HG02852 (cell line): ENCODE measurements around the gene CS.
"Not testable (repeated sequence)": the region's sequence is repeated elsewhere in the genome, so short reads cannot be mapped to it uniquely, and the experiment has no call there.

Source experiments
- ATAC-seq: cut with Tn5 transposase; IDR thresholded peaks from one replicate; pipeline ENCODE4 v1.9.1; 2021; ENCODE audit warnings: mild to moderate bottlenecking, moderate library complexity; ENCODE audit not compliant: unreplicated experiment

The CS gene

DNA sequence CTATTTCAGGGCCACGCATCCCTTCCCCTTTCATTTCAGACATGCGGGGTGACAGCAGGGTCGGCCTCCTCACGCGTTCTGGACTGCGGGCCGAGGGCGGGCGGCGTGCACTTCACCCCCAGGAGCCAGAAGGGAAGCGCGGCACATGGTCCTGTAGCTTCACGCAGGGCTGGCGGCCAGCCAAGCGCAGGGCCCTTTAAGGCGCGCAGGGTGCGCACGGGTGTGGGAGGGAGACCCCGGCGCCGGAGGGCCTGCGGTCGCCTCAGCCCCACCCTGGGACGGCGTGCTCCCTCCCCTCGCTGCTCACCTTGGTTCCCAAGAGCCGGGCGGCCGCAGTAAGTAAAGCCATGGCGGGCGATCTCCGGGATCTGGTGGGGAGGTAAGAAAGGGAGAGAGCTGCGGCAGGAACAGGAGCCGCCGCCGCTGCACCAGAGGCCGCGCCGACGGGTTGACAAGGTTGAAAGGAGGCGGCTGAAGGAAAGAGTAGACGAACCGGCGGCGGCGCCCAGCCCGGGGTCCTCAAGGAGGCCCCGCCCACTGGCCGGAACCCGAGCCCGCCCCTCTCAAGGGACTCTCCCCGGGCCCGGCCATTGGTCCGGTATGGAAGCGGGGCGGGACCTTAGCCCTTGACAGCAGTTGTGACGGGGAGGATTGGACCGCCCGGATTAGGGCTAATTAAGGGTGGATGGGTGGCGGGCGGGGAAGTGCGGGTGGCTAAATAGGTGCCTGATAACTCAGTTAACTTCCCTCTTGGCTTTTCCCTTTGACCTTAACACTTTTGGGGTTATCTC, at the start of gene CS:
TSS of gene CS (minus strand) at position 478 of the 791 bp plus-strand sequence. CDS start at position 349, 129 bp downstream.
- peak; percentile 94 for ATAC-seq

GRCh38 chr12:56348776-56349175, 48.6 kb upstream of the CS start:
- ATAC-seq, result no peak

DNA sequence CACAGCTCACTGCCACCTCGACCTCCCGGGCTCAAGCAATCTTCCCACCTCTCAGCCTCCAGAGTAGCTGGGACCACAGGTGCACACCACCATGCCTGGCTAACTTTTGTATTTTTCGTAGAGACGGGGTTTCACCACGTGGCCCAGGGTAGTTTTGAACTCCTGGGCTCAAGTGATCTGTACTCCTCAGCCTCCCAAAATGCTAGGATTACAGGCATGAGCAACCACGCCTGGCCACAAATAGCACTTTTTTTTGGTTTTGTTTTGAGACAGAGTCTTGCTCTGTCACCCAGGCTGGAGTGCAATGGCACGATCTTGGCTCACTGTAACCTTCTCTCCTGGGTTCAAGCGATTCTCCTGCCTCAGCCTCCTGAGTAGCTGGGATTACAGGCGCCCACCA, 47.1 kb upstream of the CS start:
- ATAC-seq, result not testable (repeated sequence)

DNA sequence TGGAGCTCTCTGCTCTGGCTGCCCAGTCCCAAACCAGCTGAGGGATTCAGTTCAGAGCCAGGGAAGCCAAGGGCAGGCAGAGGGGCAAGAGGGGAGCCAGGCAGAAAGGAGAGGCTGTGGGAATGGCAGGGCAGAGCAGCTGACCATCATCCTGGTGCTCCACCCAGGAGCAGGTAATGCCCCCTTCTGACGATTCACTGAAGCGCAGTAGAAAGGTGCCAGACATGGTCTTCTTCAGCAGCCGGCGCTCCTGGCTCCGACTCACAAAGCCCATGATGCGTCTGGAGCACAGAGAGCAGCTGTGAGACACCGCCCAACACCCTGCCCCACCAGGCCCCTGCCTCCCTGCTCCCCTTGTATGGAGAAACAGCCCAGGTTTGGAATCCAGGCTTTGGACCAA, 46.5 kb upstream of the CS start:
- ATAC-seq, result no peak

DNA sequence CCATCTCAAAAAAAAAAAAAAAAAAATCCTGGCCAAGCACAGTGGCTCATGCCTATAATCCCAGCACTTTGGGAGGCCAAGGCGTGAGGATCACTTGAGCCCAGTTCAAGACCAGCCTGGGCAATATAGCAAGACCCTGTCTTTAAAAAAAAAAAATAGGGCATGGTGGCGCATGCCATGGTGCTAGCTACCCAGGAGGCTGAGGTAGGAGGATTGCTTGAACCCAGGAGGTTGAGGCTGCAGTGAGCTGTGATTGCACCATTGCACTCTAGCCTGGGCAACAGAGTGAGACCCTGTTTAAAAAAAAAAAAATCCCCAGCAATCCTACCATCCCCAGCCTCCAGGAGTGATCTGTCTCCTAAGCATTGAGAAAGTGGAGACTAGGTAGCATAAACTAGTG, 42.2 kb upstream of the CS start:
- not testable (repeated sequence) for ATAC-seq

GRCh38 chr12:56341616-56342015, 41.5 kb upstream of the CS start:
- ATAC-seq, result no peak

GRCh38 chr12:56339158-56339422, 39.0 kb upstream of the CS start:
- no peak for ATAC-seq

DNA sequence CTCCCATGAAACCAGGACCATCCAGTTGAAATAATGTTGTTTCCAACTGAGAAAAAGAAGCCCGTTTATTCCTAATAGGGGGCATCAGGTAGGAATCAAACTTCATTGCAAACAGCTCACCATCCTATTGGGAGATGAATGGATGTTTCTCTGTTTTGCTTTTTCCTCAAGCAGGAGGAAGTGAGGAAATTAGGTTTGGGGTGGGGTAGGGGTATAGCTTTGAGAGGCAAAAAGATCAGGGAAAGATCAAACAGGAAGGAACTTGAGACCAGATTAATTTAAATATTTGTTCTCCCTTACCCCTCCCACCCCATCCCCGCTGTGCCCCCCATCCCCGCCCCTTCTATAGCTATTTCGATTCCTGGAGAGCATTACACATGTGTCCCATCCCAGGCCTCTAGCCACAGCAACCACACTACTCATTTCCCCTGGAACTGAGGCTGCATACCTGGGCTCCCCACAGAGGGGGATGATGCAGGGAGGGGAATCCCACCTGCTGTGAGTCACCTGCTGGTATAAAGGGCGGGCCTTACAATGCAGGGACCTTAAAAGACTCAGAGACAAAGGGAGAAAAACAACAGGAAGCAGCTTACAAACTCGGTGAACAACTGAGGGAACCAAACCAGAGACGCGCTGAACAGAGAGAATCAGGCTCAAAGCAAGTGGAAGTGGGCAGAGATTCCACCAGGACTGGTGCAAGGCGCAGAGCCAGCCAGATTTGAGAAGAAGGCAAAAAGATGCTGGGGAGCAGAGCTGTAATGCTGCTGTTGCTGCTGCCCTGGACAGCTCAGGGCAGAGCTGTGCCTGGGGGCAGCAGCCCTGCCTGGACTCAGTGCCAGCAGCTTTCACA, 38.4 kb upstream of the CS start, which contains the start of gene IL23A:
TSS of gene IL23A (plus strand) at position 577 of the 850 bp plus-strand sequence. CDS start at position 738, 161 bp downstream.
- no peak for ATAC-seq

DNA sequence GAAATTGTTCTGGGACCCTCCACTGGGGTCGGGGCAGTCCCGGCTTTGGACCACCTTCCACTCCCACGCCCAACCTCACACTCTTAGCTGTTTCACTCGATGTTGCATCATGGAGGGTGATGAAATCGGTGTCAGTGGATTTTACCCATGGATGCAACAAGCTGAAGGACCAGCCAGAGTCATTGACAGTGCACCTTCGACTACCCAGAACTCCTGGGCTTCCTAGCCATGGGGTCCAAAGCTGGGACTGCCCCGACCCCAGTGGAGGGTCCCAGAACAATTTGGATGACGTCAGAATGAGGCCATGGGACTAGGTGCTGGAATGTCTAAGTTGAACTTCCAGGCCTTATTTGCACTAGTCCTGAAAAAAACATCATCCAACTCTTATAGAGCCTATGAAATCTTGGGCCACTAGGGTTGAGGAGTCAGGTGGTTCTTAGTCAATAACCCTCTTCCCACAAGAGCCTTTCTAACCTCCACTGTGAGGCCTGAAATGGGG, 37.7 kb upstream of the CS start:
- ATAC-seq, result no peak

DNA sequence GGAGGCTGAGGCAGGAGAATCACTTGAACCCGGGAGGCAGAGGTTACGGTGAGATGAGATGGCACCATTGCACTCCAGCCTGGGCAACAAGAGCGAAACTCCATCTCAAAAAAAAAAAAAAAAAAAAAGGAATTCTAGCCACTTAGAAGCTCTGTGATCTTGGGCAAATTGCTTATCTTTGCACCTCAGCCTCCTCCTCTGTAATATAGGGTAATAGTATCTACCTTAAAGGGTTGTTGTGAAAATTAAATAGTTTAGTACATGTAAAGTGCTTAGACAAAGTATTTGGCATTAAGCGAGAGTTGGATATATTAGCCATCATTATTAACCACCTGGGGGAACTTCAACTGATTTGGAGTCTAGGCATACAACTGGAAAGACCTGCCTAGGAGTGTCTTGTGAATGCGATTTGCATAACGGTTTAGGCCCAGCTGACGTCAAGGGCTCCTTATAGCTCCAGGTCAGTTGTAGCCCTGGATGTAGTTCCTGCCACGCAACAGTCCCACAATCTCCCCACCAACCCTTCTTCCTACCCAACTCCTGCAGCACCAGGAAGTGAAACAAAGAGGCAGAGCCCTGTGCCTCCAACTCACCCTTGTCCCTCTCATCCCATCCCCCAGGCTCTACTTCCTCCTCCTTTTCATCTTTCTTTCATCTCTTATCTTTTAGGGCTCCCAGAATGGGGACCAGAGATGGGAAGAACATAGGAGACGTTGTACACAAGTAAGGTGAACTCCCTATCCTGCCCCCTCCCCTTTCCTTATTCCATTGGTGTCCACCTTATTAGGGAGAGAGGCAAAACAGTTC, 36.4 kb upstream of the CS start:
- no peak for ATAC-seq

GRCh38 chr12:56335527-56335926, 35.4 kb upstream of the CS start:
- ATAC-seq, result not testable (repeated sequence)

DNA sequence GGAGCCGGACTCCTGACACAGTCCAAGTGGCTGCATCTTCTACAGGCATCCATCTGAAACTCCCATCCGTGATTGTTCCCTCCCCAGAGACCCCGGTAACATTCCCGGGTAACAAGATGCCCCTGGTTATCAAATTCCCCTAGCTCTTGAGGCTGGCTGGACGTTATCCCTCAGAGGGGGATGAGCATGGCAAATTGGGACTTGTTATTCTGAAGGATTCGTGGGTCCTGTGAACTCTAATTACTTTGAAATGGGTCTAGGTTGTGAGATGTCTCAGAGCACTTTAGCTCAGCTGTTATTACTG, 34.3 kb upstream of the CS start:
- no peak for ATAC-seq

GRCh38 chr12:56333679-56334489, 33.8 kb upstream of the CS start, which contains the start of gene PAN2:
PAN2 (minus strand) TSS chr12:56334000; CDS start chr12:56333094, 906 bp downstream.
- ATAC-seq, result peak; percentile 89

GRCh38 chr12:56333197-56333678, 33.1 kb upstream of the CS start:
- ATAC-seq, result no peak

DNA sequence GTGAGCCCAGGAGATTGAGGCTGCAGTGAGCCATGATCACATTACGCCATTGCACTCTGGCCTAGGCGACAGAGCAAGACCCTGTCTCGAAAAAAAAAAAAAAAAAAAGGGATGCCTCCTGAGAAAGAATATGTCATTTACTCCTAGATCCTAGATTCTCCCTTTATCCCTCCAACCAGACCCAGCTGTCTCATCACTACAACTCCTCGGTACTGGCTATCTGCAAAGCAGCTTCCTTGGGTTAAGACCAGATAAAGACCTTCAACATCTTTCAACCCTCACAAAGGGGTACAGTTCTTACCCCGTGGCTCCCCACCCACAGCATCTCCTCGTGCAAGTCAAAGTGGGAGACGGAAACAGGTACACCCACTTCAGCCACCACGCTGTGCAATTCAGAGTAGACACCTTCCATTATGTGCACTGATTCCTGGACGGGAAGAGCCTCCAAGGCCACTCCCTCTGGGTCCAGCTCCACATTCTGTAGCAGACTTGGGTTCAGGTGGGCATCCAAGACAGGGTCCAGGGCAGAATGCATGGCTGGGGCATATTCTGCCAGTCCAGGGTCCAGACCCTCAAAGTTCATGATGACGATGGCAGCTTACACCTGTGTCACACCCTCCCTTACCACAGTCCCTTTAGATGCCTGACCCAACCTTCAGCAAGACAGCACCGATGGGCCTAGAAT, 32.5 kb upstream of the CS start:
- no peak for ATAC-seq

DNA sequence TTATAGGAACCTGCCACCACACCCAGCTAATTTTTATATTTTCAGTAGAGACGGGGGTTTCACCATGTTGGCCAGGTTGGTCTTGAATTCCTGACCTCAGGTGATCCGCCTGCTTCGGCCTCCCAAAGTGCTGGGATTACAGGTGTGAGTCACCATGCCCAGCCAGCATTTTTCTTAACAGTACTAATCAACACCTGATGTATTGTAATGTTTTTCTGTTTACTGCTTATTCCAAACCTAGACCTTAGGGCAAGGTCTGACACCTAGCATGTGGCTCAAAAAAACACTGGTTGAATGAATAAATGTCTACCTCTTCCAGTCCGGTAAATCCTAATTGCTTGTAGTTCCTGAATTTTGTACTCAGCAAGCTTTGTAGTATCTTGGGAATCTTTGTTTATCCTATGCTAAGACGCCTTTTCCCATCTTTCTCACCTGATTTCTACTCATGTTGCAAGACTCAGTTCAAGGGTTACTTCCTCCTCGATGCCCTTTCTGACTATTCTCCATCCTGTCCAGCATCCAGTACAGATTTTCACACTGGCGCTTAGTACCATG, 30.9 kb upstream of the CS start:
- no peak for ATAC-seq

- ATAC-seq, result no peak
These were observed 26.4 kb upstream of the CS start for GRCh38 chr12:56326533-56326932.

- no peak for ATAC-seq
These were observed 26.0 kb upstream of the CS start for GRCh38 chr12:56326126-56326525.

- ATAC-seq, result no peak
These were observed 24.1 kb upstream of the CS start for GRCh38 chr12:56324206-56324605.
